GM12878 (cell line): ENCODE results near the gene MUL1.

ENCODE experiments used
- CTCF ChIP-seq, 3 experiments: IDR thresholded peaks in 2 of 3; conservative IDR thresholded peaks in 1 of 3; 2 replicates each; pipeline ENCODE4 v1.5.1; 2011; ENCODE audit warnings: low read depth in 3 of 3, low read length in 3 of 3, mild to moderate bottlenecking in 3 of 3, control low read depth in 2 of 3, moderate library complexity in 2 of 3, inconsistent platforms in 1 of 3, mixed read lengths in 1 of 3; ENCODE audit not compliant: control insufficient read depth in 2 of 3, insufficient read depth in 1 of 3; ENCODE audit errors: extremely low read depth in 1 of 3
- E2F4 ChIP-seq: IDR thresholded peaks from 2 replicates; pipeline ENCODE4 v1.6.1; 2012; ENCODE audit warnings: low read depth, low read length, improper control_type of control experiment
- GABPA ChIP-seq: IDR thresholded peaks from 2 replicates; pipeline ENCODE4 v1.6.1; 2014; ENCODE audit warnings: antibody characterized with exemption, low read depth, mild to moderate bottlenecking, inconsistent platforms
- JUNB ChIP-seq: IDR thresholded peaks from 2 replicates; pipeline ENCODE4 v1.6.1; 2016; ENCODE audit warnings: antibody characterized with exemption, mild to moderate bottlenecking
- MYC ChIP-seq: IDR thresholded peaks from 2 replicates; pipeline ENCODE4 v1.6.1; 2011; ENCODE audit warnings: mild to moderate bottlenecking, low read length, moderate library complexity, inconsistent platforms; ENCODE audit not compliant: insufficient read depth, insufficient replicate concordance, insufficient read length, severe bottlenecking
- POLR2A ChIP-seq: IDR thresholded peaks from 2 replicates; pipeline ENCODE4 v1.6.1; 2011; ENCODE audit warnings: low read depth, mild to moderate bottlenecking, low read length
- POLR2AphosphoS5 ChIP-seq: IDR thresholded peaks from 2 replicates; pipeline ENCODE4 v1.6.1; 2011; ENCODE audit warnings: mild to moderate bottlenecking, low read length, inconsistent platforms
- REST ChIP-seq: IDR thresholded peaks from 2 replicates; pipeline ENCODE4 v1.6.1; 2012; ENCODE audit warnings: mild to moderate bottlenecking, low read depth, low read length
- TAF1 ChIP-seq: IDR thresholded peaks from 2 replicates; pipeline ENCODE4 v1.6.1; 2011; ENCODE audit warnings: mild to moderate bottlenecking, low read depth, low read length, borderline replicate concordance
- YY1 ChIP-seq: IDR thresholded peaks from 2 replicates; pipeline ENCODE4 v1.6.1; 2011; ENCODE audit warnings: low read depth, mild to moderate bottlenecking, low read length
- ZBED1 ChIP-seq: IDR thresholded peaks from 2 replicates; pipeline ENCODE4 v1.6.1; 2016; ENCODE audit warnings: borderline replicate concordance
- ZSCAN29 ChIP-seq: fragments of 450-650 bp; IDR thresholded peaks from 2 replicates; pipeline ENCODE4 v1.6.1; 2017; ENCODE audit warnings: mild to moderate bottlenecking, moderate library complexity

- TF ChIP-seq TAF1: no peak
- TF ChIP-seq POLR2AphosphoS5: no peak
- TF ChIP-seq POLR2A: no peak
- no peak for TF ChIP-seq ZBED1
- TF ChIP-seq MYC: no peak
- no peak for TF ChIP-seq YY1
- no peak for TF ChIP-seq ZSCAN29
- TF ChIP-seq JUNB: no peak
- no peak for TF ChIP-seq CTCF (IDR thresholded peaks at IDR 0.05 in 2 of 3, conservative IDR thresholded peaks at IDR 0.05 in 1 of 3; ENCODE audit: control insufficient read depth in 2 of 3, extremely low read depth in 1 of 3, insufficient read depth in 1 of 3, low read depth in 3 of 3, low read length in 3 of 3)
- TF ChIP-seq REST: no peak
- TF ChIP-seq E2F4: no peak
- TF ChIP-seq GABPA: no peak
Observed at GRCh38 chr1:20500716-20501115, 7.2 kb downstream of the MUL1 start.
